Choroid plexus epithelial cell (primary cell): ENCODE data around the gene MGST2.

Experiments used
- DNase-seq: peaks from one replicate; pipeline ENCODE4 v3.0.0-alpha.2; 2010; ENCODE audit warnings: low read depth
- H3K4me3 ChIP-seq: 2 replicates; pipeline ENCODE4 v1.5.1; 2011; ENCODE audit warnings: low read depth, mild to moderate bottlenecking, control low read depth, low read length, moderate library complexity
- TF ChIP-seq, protein P1 (sequence below): conservative IDR thresholded peaks from 2 replicates; pipeline ENCODE4 v1.5.1; 2011; ENCODE audit warnings: low read depth, mild to moderate bottlenecking, control low read depth, inconsistent platforms, low read length, moderate library complexity

The MGST2 gene

DNA sequence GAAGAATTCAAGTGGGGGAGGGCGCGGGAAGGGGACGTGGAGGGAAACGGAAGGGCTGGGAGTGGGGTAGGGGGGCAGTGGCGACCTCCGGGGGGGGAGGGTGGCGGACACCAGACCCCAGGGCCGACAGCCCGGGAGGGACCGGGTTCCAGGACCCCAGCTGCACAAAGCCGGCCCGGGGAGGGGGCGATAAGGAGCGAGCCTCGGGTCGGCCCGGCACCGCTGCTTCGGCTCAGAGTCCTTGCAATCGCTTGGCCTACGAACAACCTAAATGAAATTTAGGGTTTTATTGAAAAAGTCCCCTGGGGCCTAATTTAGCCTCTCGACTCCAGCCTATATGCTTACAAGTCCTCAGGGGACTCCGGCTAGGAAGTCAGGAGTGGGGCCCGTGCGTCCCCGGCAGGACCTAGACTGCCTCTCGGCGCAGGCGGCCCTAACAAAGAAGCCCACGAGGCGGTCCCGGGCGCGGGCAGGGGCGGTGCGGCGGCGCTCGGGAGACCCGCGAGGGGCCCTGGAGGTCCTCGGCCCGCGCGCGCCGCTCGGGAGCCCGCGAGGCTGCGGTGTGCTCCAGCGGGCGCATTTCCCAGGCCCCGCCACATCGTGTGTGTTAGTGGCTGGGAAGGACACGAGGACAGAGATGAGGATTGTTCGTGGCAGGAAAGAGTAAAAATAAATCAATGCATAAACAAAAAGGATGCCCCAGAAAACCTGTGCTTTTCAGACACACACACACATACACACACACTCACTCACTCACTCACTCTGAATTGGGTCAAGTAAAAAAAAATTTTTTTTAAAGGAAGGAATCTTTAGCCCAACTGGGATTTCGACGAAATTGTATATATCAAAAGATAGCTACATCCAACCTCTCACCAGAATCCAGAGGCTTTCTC is 70.0 kb downstream of the MGST2 start:
- H3K4me3 ChIP-seq: peak overlapping the region; percentile 61
- peak; percentile 31 for DNase-seq

DNA sequence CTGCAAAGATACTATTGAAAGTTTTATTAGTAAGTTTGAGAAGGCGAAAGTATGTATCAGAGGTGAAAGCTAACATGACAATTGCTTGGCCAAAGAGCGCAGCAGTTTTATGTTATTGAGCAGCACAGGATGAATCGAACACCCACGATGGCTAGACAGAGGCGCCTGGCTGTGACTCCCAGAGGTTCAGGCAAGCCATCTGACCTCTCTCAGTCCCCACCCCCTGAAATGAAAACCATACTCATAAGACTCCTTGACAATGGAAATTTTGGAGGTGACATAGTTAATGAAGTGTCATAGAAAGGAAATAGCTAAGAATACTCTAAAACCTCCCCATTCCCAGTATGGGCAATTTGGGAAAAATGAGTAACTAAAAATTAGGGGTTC is 70.6 kb downstream of the MGST2 start:
- no peak overlapping the region for H3K4me3 ChIP-seq
- DNase-seq: peak; percentile 5
- TF ChIP-seq, protein P1, sequence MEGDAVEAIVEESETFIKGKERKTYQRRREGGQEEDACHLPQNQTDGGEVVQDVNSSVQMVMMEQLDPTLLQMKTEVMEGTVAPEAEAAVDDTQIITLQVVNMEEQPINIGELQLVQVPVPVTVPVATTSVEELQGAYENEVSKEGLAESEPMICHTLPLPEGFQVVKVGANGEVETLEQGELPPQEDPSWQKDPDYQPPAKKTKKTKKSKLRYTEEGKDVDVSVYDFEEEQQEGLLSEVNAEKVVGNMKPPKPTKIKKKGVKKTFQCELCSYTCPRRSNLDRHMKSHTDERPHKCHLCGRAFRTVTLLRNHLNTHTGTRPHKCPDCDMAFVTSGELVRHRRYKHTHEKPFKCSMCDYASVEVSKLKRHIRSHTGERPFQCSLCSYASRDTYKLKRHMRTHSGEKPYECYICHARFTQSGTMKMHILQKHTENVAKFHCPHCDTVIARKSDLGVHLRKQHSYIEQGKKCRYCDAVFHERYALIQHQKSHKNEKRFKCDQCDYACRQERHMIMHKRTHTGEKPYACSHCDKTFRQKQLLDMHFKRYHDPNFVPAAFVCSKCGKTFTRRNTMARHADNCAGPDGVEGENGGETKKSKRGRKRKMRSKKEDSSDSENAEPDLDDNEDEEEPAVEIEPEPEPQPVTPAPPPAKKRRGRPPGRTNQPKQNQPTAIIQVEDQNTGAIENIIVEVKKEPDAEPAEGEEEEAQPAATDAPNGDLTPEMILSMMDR: no peak

More for the DNA sequence above, 70.0 kb downstream of the MGST2 start:
- TF ChIP-seq, protein P1: no peak

DNA sequence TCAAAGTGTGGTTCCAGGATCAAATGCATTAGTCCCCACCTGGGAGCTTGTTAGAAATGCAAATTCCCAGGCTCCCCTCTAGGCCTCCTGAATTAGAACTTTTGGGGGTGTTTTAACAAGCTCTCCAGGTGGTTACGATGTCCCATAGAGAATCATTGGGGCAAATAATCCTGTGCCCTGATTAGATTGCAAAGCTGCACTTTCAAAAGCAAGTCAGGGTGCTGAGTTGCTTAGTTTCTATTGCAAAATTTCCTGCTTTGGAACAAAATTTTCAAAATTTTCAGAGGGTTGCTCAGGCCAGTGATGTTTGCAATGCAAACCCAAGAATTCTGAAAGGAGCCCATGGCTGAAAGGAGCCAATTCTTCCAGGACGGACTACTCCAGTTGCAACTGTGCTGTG is 71.0 kb downstream of the MGST2 start:
- H3K4me3 ChIP-seq: no peak overlapping the region
- TF ChIP-seq, protein P1: no peak
- peak; percentile 5 for DNase-seq

DNA sequence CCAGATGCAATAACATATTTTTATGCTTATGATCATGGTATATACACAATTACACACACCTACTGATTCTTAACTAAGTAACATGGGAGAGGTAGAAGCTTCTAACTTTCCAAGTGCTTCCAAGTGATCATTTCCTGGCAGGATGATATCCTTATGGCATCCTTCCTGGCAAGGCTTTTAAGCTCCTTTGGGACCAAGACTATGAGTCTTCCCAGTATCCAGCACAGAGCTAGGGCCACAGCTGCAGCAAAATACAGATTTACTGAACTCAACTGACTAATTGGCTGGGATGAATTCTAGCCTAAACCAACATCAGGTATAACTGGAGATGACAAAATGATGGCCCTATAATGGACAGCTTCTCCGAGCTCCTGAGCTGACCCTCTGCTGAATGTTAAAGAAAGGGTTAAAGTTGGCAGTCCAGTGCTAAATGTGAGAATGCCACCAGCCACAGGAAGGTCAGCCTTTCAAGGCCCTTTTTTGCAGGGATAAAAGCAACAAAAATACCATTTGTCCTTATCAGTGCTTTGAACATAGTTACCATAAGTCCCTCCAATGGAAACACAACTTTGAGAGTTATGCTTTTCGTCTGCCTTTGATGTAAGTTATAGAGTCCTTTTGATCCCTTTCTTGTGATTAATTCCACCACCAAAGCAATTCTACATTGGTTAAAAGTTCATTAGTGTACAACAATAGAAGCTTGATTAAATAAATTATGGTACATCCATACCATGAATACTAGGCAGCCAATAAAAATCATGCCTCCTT is 73.4 kb downstream of the MGST2 start:
- H3K4me3 ChIP-seq: no peak overlapping the region
- TF ChIP-seq, protein P1: no peak
- no peak for DNase-seq

DNA sequence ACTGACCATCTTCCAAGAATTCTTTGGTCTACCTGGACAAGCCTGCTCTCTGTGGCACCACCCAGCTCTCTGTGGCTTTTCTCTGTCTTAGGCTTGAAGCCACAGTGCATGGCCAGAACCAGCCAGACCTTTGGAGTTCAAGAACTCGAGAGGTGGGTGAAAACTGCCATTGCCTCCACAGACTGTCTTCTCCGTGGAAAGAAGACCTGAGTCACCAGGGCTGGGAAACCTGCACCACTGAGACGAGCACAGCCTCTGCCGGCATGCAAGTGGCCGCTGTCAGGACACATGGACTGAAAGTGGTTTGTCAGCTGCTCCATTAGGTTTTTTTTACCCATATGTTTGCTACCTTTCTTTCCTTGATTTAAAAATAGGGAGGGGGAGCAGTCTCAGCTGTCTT is 74.5 kb downstream of the MGST2 start:
- DNase-seq: no peak
- TF ChIP-seq, protein P1: no peak
- H3K4me3 ChIP-seq: no peak overlapping the region

DNA sequence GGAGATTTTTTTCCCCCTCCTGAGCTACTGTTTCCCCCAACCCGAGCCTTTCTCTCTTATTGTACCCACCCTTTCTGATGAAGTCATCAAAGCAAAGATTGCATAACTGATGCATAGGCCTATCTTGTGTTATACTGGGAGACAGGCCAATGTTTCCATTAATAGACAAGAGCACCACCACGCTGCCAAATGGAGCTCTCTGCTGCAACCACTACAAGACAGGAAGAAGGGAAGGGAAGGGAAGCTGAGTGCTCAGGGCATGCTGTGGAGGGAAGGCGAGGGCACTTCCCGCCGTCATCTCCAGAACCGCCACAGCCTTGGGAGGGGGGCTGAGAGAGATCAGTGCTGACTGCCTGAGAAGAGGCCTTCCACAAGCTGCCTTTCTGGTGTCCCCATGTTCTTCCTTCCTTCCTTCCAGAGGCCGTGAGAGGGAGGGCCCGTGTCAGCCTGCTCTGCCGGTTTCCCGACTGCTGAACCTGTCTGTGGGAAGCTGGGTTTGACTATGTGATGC is 75.0 kb downstream of the MGST2 start:
- peak overlapping the region; percentile 12 for H3K4me3 ChIP-seq
- DNase-seq: peak; percentile 97
- TF ChIP-seq, protein P1: peak; percentile 63
